ENCODE results near the gene TMEM52.
A peak's percentile ranks its signal among the peaks of the same experiment; 100 is the strongest.
"Not testable (repeated sequence)": the region's sequence is repeated elsewhere in the genome, so short reads cannot be mapped to it uniquely, and the experiment has no call there.

TMEM52 gene

GRCh38 chr1:1945782-1946393 is 26.8 kb upstream of the TMEM52 start:
- DNase-seq: no peak

GRCh38 chr1:1943834-1944570 is 24.9 kb upstream of the TMEM52 start:
- peak; percentile 65 for DNase-seq

- no peak for DNase-seq
Measured at GRCh38 chr1:1942753-1943656, 23.9 kb upstream of the TMEM52 start.

- DNase-seq: no peak
Measured at GRCh38 chr1:1941868-1942752, 23.0 kb upstream of the TMEM52 start.

- no peak for DNase-seq
Measured at GRCh38 chr1:1941211-1941841, 22.2 kb upstream of the TMEM52 start.

GRCh38 chr1:1940123-1940425 is 21.0 kb upstream of the TMEM52 start:
- DNase-seq: no peak

- no peak for DNase-seq
Measured at GRCh38 chr1:1939296-1940122, 20.4 kb upstream of the TMEM52 start.

- no peak for DNase-seq
Measured at GRCh38 chr1:1938613-1939295, 19.7 kb upstream of the TMEM52 start.

GRCh38 chr1:1938276-1938573 is 19.1 kb upstream of the TMEM52 start:
- DNase-seq: no peak

GRCh38 chr1:1937549-1938275 is 18.6 kb upstream of the TMEM52 start:
- DNase-seq: no peak

- no peak for DNase-seq
Measured at GRCh38 chr1:1937061-1937460, 18.0 kb upstream of the TMEM52 start.

GRCh38 chr1:1934848-1935247 is 15.8 kb upstream of the TMEM52 start:
- DNase-seq: not testable (repeated sequence)

GRCh38 chr1:1929639-1930545 is 10.8 kb upstream of the TMEM52 start:
- DNase-seq: no peak

- no peak for DNase-seq
Measured at GRCh38 chr1:1929102-1929638, 10.1 kb upstream of the TMEM52 start.

- DNase-seq: no peak
Measured at GRCh38 chr1:1928231-1929101, 9.4 kb upstream of the TMEM52 start.

GRCh38 chr1:1927751-1928150 is 8.7 kb upstream of the TMEM52 start:
- DNase-seq: no peak

GRCh38 chr1:1926886-1927660 is 8.0 kb upstream of the TMEM52 start:
- no peak for DNase-seq

All from activated CD4-positive, CD25-positive, alpha-beta regulatory T cell treated with anti-CD3 and anti-CD28 coated beads, Interleukin-2, amount 50 U/mL, for 72 hours (primary cell).